22Rv1 (cell line): ENCODE results near the gene MFF.

ENCODE experiments used
- H3K27ac ChIP-seq: fragments of 450-650 bp; 2 replicates; pipeline ENCODE4 v1.5.1; 2017
- CTCF ChIP-seq: fragments of 450-650 bp; IDR thresholded peaks from 2 replicates; pipeline ENCODE4 v1.5.1; 2017; ENCODE audit warnings: mild to moderate bottlenecking
- ZFX ChIP-seq: fragments of 450-650 bp; IDR thresholded peaks from 2 replicates; pipeline ENCODE4 v1.6.1; 2017; ENCODE audit warnings: antibody characterized with exemption, borderline replicate concordance

The MFF gene

GRCh38 chr2:227388537-227389011 lies 63.5 kb downstream of the MFF start:
- TF ChIP-seq ZFX (no peak), CTCF (no peak)
- H3K27ac ChIP-seq = no peak overlapping the region

GRCh38 chr2:227389231-227389630 lies 64.2 kb downstream of the MFF start:
- TF ChIP-seq ZFX = no peak
- TF ChIP-seq CTCF = no peak
- H3K27ac ChIP-seq = no peak overlapping the region

- no peak overlapping the region for H3K27ac ChIP-seq
- TF ChIP-seq CTCF (no peak), ZFX (no peak)
Observed at GRCh38 chr2:227389661-227390060, 64.6 kb downstream of the MFF start.

GRCh38 chr2:227390468-227391256 lies 65.6 kb downstream of the MFF start:
- TF ChIP-seq ZFX = no peak
- no peak for TF ChIP-seq CTCF

GRCh38 chr2:227394401-227394800 lies 69.3 kb downstream of the MFF start:
- TF ChIP-seq ZFX = no peak
- no peak for TF ChIP-seq CTCF

More at GRCh38 chr2:227390468-227391256, 65.6 kb downstream of the MFF start:
- no peak overlapping the region for H3K27ac ChIP-seq

GRCh38 chr2:227395556-227395955 lies 70.5 kb downstream of the MFF start:
- H3K27ac ChIP-seq = no peak overlapping the region
- TF ChIP-seq ZFX (no peak), CTCF (no peak)

More at GRCh38 chr2:227394401-227394800, 69.3 kb downstream of the MFF start:
- no peak overlapping the region for H3K27ac ChIP-seq

- TF ChIP-seq ZFX (no peak), CTCF (no peak)
- H3K27ac ChIP-seq = no peak overlapping the region
Observed at GRCh38 chr2:227397562-227397961, 72.5 kb downstream of the MFF start.
